RWPE1 (cell line): ENCODE data around the gene KCNN3.

Source experiments
- CTCF ChIA-PET: fragments of 350-600 bp; sonication (Branson Sonifier 250); formaldehyde crosslinking; extraction: SDS; loops from one replicate; lab custom pipeline; 2021; lab: Yijun Ruan, JAX
- POLR2A ChIA-PET: fragments of 400-600 bp; formaldehyde crosslinking; extraction: SDS; loops from one replicate; lab custom pipeline; 2020; ENCODE audit warnings: antibody characterized with exemption; ENCODE audit not compliant: low non-redundant PET; lab: Yijun Ruan, JAX
- DNase-seq: peaks from one replicate; pipeline ENCODE4 v3.0.0; 2012; ENCODE audit warnings: low spot score
- H3K27ac ChIP-seq: fragments of 450-650 bp; 2 replicates; pipeline ENCODE4 v1.5.1; 2017
- TF ChIP-seq, protein P1 (sequence below): fragments of 450-650 bp; conservative IDR thresholded peaks from 2 replicates; pipeline ENCODE4 v1.5.1; 2017; ENCODE audit warnings: low read depth, mild to moderate bottlenecking

KCNN3 gene

DNA sequence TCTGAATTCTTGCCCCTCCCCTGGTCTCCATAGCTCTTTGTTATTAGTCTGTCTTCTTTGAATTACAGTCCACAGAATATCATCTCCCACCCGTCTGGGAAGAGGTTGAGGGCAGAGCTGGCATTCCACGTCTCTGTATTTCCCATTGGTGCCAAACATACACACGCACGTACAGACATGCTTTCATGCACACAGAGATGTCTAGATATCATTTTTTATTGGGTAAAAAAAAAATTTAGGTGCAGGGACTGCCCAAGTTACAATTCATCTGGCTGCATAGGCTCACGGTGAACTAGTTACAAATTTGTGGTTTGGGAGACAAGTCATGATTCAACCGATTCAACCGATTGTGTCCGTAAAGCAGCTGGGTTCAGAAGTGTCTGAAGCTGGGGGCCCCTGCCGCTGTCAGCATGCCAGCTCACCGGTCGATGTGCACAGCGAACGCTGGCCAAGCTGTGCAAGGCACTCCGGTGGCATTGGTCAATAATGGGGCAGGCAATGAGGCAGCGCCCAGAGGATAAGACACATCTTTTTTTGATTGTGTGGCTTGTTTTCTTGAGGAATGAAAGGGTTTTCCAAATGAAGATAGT lies 73.7 kb downstream of the KCNN3 start:
- TF ChIP-seq, protein P1, sequence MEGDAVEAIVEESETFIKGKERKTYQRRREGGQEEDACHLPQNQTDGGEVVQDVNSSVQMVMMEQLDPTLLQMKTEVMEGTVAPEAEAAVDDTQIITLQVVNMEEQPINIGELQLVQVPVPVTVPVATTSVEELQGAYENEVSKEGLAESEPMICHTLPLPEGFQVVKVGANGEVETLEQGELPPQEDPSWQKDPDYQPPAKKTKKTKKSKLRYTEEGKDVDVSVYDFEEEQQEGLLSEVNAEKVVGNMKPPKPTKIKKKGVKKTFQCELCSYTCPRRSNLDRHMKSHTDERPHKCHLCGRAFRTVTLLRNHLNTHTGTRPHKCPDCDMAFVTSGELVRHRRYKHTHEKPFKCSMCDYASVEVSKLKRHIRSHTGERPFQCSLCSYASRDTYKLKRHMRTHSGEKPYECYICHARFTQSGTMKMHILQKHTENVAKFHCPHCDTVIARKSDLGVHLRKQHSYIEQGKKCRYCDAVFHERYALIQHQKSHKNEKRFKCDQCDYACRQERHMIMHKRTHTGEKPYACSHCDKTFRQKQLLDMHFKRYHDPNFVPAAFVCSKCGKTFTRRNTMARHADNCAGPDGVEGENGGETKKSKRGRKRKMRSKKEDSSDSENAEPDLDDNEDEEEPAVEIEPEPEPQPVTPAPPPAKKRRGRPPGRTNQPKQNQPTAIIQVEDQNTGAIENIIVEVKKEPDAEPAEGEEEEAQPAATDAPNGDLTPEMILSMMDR: no peak
- POLR2A ChIA-PET: no interaction called here
- H3K27ac ChIP-seq: peak overlapping the region; percentile 52
- DNase-seq: no peak
- CTCF ChIA-PET: interaction anchor here (1.0 kb wide), 1 partner anchor 128 kb away, joined by 3 read pairs; no protein-coding TSS in a partner anchor

DNA sequence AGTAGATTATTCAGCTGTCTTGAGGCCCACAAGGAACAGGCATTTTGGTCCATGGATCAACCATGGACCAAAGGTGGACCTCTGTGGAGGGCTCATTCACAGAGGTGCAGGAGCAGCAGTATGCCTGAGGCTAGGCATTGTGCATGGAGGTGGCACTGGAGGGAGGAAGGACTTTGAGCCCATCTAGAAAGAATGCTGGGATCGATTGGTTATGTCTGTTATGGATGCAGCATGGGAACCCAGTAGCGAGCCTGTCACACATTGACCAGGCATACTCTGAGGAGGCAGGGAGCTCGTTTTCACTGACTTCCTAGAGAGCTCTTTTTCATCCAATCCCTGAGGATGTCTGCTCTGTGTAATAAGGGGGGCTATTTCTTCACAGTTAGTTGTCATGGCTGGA lies 75.5 kb downstream of the KCNN3 start:
- CTCF ChIA-PET: interaction anchor here (0.6 kb wide), 1 partner anchor 26 kb away, joined by 3 read pairs; no protein-coding TSS in a partner anchor
- POLR2A ChIA-PET: no interaction called here
- no peak overlapping the region for H3K27ac ChIP-seq
- no peak for DNase-seq
- TF ChIP-seq, protein P1: no peak

DNA sequence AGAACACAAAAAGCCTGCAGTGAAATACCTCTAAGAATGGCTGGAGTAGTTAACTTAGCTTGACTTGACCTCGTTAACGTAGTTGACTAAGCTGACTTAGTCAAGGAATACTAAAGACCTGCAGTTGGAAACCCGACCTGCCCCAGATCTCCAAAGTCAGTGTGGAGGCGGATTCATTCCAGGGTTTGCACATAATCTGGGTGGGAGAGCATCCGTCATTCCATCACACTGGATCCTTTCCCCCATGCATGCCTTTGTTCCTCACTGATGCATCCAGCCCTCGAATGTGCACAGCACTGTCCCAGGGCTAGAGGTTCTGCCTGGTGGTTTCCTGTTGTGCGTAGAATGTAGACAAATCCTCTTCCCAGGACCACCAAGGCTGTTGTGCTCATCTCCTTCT lies 76.4 kb downstream of the KCNN3 start:
- POLR2A ChIA-PET: no interaction called here
- no peak for DNase-seq
- CTCF ChIA-PET: no interaction called here
- TF ChIP-seq, protein P1: no peak
- H3K27ac ChIP-seq: no peak overlapping the region

DNA sequence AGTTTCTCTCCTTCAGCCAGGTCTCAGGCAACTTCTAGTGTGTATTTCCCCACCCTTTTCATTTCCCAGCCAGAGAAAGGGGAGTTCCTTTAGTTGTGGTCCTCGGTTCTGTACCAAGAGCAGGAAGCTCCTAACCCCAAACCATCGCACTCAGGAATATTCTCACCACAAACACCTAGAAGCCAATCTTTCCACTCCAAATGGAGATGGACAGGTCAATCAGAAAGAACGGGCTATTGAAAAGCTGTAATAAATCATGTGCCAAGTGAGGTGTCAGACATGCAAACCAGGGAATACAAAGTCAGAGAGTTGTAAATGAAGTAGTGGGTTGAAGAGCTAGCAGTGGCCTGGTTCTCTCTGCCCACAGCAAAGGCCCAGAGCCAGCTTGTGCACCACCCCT lies 77.2 kb downstream of the KCNN3 start:
- ChIA-PET CTCF (interaction anchor here (0.6 kb wide), 1 partner anchor 1340 kb away, joined by 4 read pairs; no protein-coding TSS in a partner anchor), POLR2A (no interaction called here)
- H3K27ac ChIP-seq: no peak overlapping the region

DNA sequence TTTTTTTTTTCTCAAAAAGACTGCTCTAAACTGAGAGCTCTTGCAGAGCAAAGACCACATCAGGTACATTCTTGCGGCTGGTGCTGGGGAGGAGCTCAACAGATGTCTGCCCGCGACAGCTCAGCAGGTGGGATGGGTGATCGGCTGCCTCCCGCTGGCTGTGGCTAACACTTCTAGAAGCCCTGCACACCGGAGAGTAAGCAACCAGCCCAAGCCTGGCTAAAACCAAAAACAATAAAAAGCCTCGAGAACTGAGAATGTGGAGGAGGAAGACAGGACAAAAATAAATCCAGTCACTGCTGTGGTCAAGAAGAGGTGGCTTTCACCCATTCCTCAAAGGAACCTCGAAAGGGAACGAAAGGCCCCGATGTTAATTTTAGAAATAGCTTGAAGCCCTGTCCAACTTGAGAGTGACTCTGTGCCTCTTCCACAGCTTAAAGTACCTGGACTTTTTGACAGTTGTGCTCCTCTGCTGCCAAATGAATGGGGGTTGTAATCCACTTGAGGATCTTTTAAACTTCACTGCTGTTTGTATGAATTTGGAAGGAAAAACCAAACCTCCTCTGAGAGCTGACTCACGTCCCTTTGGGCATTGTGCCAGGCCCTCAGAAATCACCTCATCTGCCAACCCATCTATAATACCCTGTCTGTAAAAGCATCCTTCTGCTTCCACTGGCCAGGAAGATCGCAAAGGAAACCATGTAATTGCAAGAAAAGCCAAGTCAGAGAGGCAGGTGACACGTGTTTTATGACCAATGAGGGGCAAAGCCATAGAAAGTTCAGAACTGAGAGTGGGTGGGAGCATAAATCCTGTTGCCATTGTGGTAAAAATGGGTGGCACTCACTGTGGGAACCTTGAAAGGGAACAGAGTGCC lies 78.6 kb downstream of the KCNN3 start:
- TF ChIP-seq, protein P1: no peak
- no peak overlapping the region for H3K27ac ChIP-seq
- POLR2A ChIA-PET: no interaction called here
- CTCF ChIA-PET: no interaction called here
- DNase-seq: peak; percentile 59

More for the DNA sequence above, 77.2 kb downstream of the KCNN3 start:
- TF ChIP-seq, protein P1: no peak
- DNase-seq: no peak

DNA sequence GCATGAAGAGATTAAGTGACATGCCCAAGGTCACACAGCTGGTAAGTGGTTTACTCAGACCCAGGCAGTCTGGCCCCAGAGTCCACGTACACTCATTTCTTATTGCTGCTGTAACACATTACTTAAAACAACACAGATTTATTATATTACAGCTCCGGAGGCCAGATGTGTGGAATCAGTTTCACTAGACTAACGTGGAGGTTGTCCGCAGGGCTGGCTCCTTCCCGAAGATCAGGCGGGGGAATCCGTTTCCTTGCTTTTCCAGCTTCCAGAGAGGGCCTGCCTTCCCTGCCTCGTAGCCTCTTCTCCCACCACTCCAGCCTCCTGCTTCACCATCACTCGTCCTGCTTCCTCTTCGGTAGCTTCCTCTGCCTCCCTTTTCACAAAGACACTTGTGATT lies 81.2 kb downstream of the KCNN3 start:
- TF ChIP-seq, protein P1: no peak
- DNase-seq: no peak
- ChIA-PET CTCF (interaction anchor here (0.6 kb wide), 1 partner anchor 150 kb away, joined by 3 read pairs; no protein-coding TSS in a partner anchor), POLR2A (no interaction called here)
- H3K27ac ChIP-seq: no peak overlapping the region
